HCT116 (cell line): ENCODE data around the gene GATB. TPM values are rescaled to one million over a fixed set of nuclear protein-coding genes. Genes with fewer than 3 reads are reported as not detected.

Experiments used
- ATAC-seq: fragments of 200-7000 bp; cut with Tn5 transposase; 2 replicates; pipeline ENCODE4 v1.9.1; 2020; ENCODE audit warnings: mild to moderate bottlenecking, moderate library complexity
- BruUV-seq: library from RNA; stranded (reverse); fragments of 400-500 nt; replicated peaks from 2 replicates; lab custom pipeline; 2021; lab: Mats Ljungman, UMichigan
- CTCF ChIA-PET: fragments of 300-600 bp; sonication (Branson Sonifier 250); formaldehyde crosslinking; loops from one replicate; lab custom pipeline; 2021; ENCODE audit warnings: antibody characterized with exemption; lab: Charles Lee
- POLR2A ChIA-PET: fragments of 300-600, 350-600 bp; sonication (Branson Sonifier 250); formaldehyde crosslinking; loops from one replicate; lab custom pipeline; 2021; ENCODE audit warnings: antibody characterized with exemption; lab: Charles Lee
- RAD21 ChIA-PET, 2 experiments: fragments of 300-600 bp; sonication (Branson Sonifier 250); formaldehyde crosslinking; loops; one replicate each; lab custom pipeline; 2023; ENCODE audit warnings: low total read pairs in 2 of 2; ENCODE audit not compliant: uncharacterized antibody in 2 of 2, unreplicated experiment in 2 of 2, low non-redundant PET in 1 of 2; lab: Charles Lee
- DNase-seq: peaks from one replicate; pipeline ENCODE4 v3.0.0-alpha.2; 2010; ENCODE audit warnings: low read depth, low spot score
- H2AFZ ChIP-seq: fragments of 200-600 bp; shearing (Covaris generic), sonication (generic); 2 replicates; pipeline ENCODE4 v1.6.1; 2017; ENCODE audit warnings: low read depth, mixed run types, mixed read lengths, antibody characterized with exemption, low read length; ENCODE audit not compliant: poor library complexity, severe bottlenecking
- H3K27ac ChIP-seq: 2 replicates; pipeline ENCODE4 v1.5.1; 2012; ENCODE audit warnings: low read depth, low read length
- H3K27me3 ChIP-seq: fragments of 200-600 bp; sonication (generic); 2 replicates; pipeline ENCODE4 v1.6.1; 2016; ENCODE audit warnings: mixed run types, low read length, mixed read lengths; ENCODE audit not compliant: insufficient read depth
- H3K36me3 ChIP-seq, 2 experiments: fragments of 200-500 bp in 1 of 2; fragments of 200-600 bp in 1 of 2; sonication (Bioruptor generic) in 1 of 2; sonication (generic) in 1 of 2; 2 replicates each; pipeline versions ENCODE4 v1.5.1 to v1.6.1; 2014 to 2016; ENCODE audit warnings: low read length in 2 of 2, inconsistent platforms in 1 of 2, mixed read lengths in 1 of 2, mixed run types in 1 of 2; ENCODE audit not compliant: insufficient read depth in 2 of 2, control insufficient read depth in 1 of 2
- H3K4me1 ChIP-seq, 2 experiments: fragments of 200-600 bp in 1 of 2; sonication (generic) in 1 of 2; 2 replicates each; pipeline versions ENCODE4 v1.5.1 to v1.6.1; 2012 to 2017; ENCODE audit warnings: low read length in 2 of 2, inconsistent platforms in 1 of 2, mild to moderate bottlenecking in 1 of 2, mixed read lengths in 1 of 2, mixed run types in 1 of 2, moderate library complexity in 1 of 2; ENCODE audit not compliant: insufficient read depth in 2 of 2, control insufficient read depth in 1 of 2
- H3K4me2 ChIP-seq: fragments of 200-600 bp; sonication (generic); 2 replicates; pipeline ENCODE4 v1.6.1; 2017; ENCODE audit warnings: mixed run types, low read length, mixed read lengths
- H3K4me3 ChIP-seq, 2 experiments: fragments of 200-600 bp in 1 of 2; sonication (generic) in 1 of 2; replicated peaks in 1 of 2; 2 replicates each; pipeline ENCODE4 v1.5.1; 2011 to 2016; ENCODE audit warnings: low read length in 2 of 2, control low read depth in 1 of 2, low read depth in 1 of 2, mild to moderate bottlenecking in 1 of 2, mixed read lengths in 1 of 2, mixed run types in 1 of 2
- H3K79me2 ChIP-seq: fragments of 200-600 bp; sonication (generic); 2 replicates; pipeline ENCODE4 v1.6.1; 2017; ENCODE audit warnings: mild to moderate bottlenecking, mixed run types, low read length, moderate library complexity, mixed read lengths; ENCODE audit not compliant: insufficient read depth
- H3K9ac ChIP-seq: fragments of 200-600 bp; sonication (generic); 2 replicates; pipeline ENCODE4 v1.6.1; 2016; ENCODE audit warnings: low read length, mixed read lengths
- H3K9me2 ChIP-seq: fragments of 200-600 bp; sonication (generic), shearing (Covaris generic); 2 replicates; pipeline ENCODE4 v1.6.1; 2017; ENCODE audit warnings: mixed run types, mild to moderate bottlenecking, moderate library complexity; ENCODE audit not compliant: insufficient read depth
- H3K9me3 ChIP-seq, 2 experiments: fragments of 200-500 bp in 1 of 2; fragments of 200-600 bp in 1 of 2; sonication (Bioruptor generic) in 1 of 2; sonication (generic) in 1 of 2; 2 replicates each; pipeline ENCODE4 v1.6.1; 2014 to 2017; ENCODE audit warnings: low read length in 2 of 2, mixed read lengths in 2 of 2, inconsistent platforms in 1 of 2, low read depth in 1 of 2, mild to moderate bottlenecking in 1 of 2, mixed run types in 1 of 2, moderate library complexity in 1 of 2; ENCODE audit not compliant: control insufficient read depth in 1 of 2, insufficient read depth in 1 of 2
- H4K20me1 ChIP-seq: fragments of 200-600 bp; sonication (generic), shearing (Covaris generic); 2 replicates; pipeline ENCODE4 v1.6.1; 2017; ENCODE audit warnings: mixed run types, mild to moderate bottlenecking, moderate library complexity; ENCODE audit not compliant: insufficient read depth
- EGR1 ChIP-seq: IDR thresholded peaks from 2 replicates; pipeline ENCODE4 v1.6.1; 2012; ENCODE audit warnings: low read depth
- ELF1 ChIP-seq: IDR thresholded peaks from 2 replicates; pipeline ENCODE4 v1.6.1; 2012; ENCODE audit warnings: low read depth, borderline replicate concordance
- EZH2phosphoT487 ChIP-seq: fragments of 200-600 bp; IDR thresholded peaks from 2 replicates; pipeline ENCODE4 v1.6.1; 2018; ENCODE audit warnings: antibody characterized with exemption, borderline replicate concordance
- FOSL1 ChIP-seq: IDR thresholded peaks from 2 replicates; pipeline ENCODE4 v1.6.1; 2012; ENCODE audit warnings: low read depth
- JUND ChIP-seq: IDR thresholded peaks from 2 replicates; pipeline ENCODE4 v1.6.1; 2012
- POLR2AphosphoS5 ChIP-seq: IDR thresholded peaks from 2 replicates; pipeline ENCODE4 v1.6.1; 2011; ENCODE audit warnings: mild to moderate bottlenecking, low read depth, low read length, moderate library complexity
- RAD21 ChIP-seq: IDR thresholded peaks from 2 replicates; pipeline ENCODE4 v1.6.1; 2012; ENCODE audit warnings: low read depth, mild to moderate bottlenecking
- SP1 ChIP-seq: IDR thresholded peaks from 2 replicates; pipeline ENCODE4 v1.6.1; 2012; ENCODE audit warnings: low read depth
- SRF ChIP-seq: IDR thresholded peaks from 2 replicates; pipeline ENCODE4 v1.6.1; 2012; ENCODE audit warnings: low read depth
- YY1 ChIP-seq: IDR thresholded peaks from 2 replicates; pipeline ENCODE4 v1.6.1; 2011; ENCODE audit warnings: low read length, low read depth, moderate library complexity, mild to moderate bottlenecking; ENCODE audit not compliant: insufficient replicate concordance; ENCODE audit errors: extremely low read depth
- ZFX ChIP-seq: fragments of 450-650 bp; IDR thresholded peaks from 2 replicates; pipeline ENCODE4 v1.6.1; 2017
- intact Hi-C: fragments of 100-400 bp; cut with micrococcal nuclease; formaldehyde crosslinking; loops from 2 replicates; pipeline ENCODE4 v1.10.0; 2022
- total RNA-seq: library from RNA; stranded (reverse); gene quantifications from one replicate; pipeline ENCODE4 v1.2.1, GENCODE V29; 2021; ENCODE audit not compliant: unreplicated experiment
- TF ChIP-seq, protein P1 (sequence below), 3 experiments: fragments of 200-600 bp in 1 of 3; sonication (generic) in 1 of 3; IDR thresholded peaks in 2 of 3; conservative IDR thresholded peaks in 1 of 3; 2 replicates each; pipeline ENCODE4 v1.5.1; 2012 to 2017; ENCODE audit warnings: low read depth in 2 of 3, low read length in 2 of 3, antibody characterized with exemption in 1 of 3, borderline replicate concordance in 1 of 3, control low read depth in 1 of 3, mild to moderate bottlenecking in 1 of 3, mixed read lengths in 1 of 3, mixed run types in 1 of 3, moderate library complexity in 1 of 3; ENCODE audit not compliant: insufficient read depth in 1 of 3
- TF ChIP-seq, protein P2 (sequence below): IDR thresholded peaks from 2 replicates; pipeline ENCODE4 v1.6.1; 2012; ENCODE audit warnings: low read depth
- TF ChIP-seq, protein P3 (sequence below): IDR thresholded peaks from 2 replicates; pipeline ENCODE4 v1.6.1; 2012

The GATB gene
- total RNA-seq, 1 experiment from 2014 or later = 29.3 TPM

DNA sequence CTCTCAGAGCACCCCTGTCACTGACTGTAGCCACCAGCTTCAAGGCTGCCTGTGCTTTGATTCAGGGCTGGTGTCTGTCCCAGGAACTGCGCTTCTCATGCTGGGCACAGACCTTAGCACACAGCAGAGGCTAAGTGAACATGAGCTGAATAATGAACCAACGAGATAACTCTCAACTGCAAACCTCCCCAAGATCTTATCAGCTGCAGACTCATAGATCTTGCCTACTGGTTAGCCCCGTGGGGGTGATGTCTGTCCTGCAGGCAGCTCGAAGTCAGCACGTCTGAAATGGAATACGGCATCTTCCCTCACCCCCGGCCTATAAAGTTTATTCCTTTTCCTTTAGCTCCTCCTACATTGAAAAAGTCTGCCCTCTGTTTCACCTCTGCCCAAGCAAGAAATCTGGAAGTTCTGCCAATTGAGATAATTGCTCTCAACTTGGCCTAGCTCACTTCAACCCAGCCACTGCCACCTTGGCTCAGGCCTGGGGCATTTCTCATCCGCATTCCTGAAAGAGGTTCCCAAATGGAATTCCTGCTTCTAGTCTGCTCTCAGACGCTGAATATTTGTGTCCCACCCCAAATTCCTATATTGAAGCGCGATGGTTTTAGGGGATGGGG, 73.7 kb downstream of the GATB start:
- intact Hi-C loops = no loop called here
- H3K9me3 ChIP-seq = no peaks in the 10 kb centered on the region
- no peaks in the 10 kb centered on the region for H4K20me1 ChIP-seq
- H2AFZ ChIP-seq = no peak overlapping the region
- H3K9me2 ChIP-seq = no peaks in the 10 kb centered on the region
- H3K4me1 ChIP-seq = no peaks in the 10 kb centered on the region
- CTCF ChIA-PET = no interaction called here
- no peak for TF ChIP-seq YY1
- TF ChIP-seq, protein P1, sequence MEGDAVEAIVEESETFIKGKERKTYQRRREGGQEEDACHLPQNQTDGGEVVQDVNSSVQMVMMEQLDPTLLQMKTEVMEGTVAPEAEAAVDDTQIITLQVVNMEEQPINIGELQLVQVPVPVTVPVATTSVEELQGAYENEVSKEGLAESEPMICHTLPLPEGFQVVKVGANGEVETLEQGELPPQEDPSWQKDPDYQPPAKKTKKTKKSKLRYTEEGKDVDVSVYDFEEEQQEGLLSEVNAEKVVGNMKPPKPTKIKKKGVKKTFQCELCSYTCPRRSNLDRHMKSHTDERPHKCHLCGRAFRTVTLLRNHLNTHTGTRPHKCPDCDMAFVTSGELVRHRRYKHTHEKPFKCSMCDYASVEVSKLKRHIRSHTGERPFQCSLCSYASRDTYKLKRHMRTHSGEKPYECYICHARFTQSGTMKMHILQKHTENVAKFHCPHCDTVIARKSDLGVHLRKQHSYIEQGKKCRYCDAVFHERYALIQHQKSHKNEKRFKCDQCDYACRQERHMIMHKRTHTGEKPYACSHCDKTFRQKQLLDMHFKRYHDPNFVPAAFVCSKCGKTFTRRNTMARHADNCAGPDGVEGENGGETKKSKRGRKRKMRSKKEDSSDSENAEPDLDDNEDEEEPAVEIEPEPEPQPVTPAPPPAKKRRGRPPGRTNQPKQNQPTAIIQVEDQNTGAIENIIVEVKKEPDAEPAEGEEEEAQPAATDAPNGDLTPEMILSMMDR (IDR thresholded peaks at IDR 0.05 in 2 of 3, conservative IDR thresholded peaks at IDR 0.05 in 1 of 3; ENCODE audit: borderline replicate concordance in 1 of 3, insufficient read depth in 1 of 3, low read depth in 2 of 3, low read length in 2 of 3) = no peak
- TF ChIP-seq EGR1 = no peak
- no peak for TF ChIP-seq POLR2AphosphoS5
- TF ChIP-seq EZH2phosphoT487 = no peak
- no peak overlapping the region for H3K9ac ChIP-seq
- no TSS peak for BruUV-seq
- POLR2A ChIA-PET = no interaction called here
- DNase-seq = no peak
- no peak for ATAC-seq
- RAD21 ChIA-PET = no interaction called here
- H3K4me3 ChIP-seq = no peak overlapping the region
- H3K4me2 ChIP-seq = no peak overlapping the region
- H3K27ac ChIP-seq = no peak overlapping the region
- no peaks in the 10 kb centered on the region for H3K36me3 ChIP-seq
- no peaks in the 10 kb centered on the region for H3K27me3 ChIP-seq
- no peaks in the 10 kb centered on the region for H3K79me2 ChIP-seq

DNA sequence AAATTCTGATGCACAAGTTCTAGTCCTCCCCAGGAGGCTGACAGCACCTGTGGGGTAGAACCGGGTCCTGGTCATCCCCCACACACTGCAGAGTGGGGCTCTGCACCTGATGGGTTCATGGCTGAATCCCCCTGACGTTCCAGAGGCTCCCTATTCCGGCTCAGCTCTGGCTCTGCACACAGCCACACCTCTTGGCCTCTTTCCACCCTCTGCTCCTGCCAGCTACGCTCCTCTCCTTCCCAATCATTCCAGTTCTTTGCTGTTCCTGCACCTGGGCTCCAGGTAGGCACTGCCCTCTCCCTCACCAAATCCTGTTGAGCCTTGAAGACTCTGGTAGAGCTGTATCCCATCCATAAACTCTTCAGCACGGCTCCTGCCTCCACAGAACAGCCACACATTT, 75.5 kb downstream of the GATB start:
- BruUV-seq = no TSS peak
- DNase-seq = no peak
- Histone ChIP-seq H3K27me3 (no peaks in the 10 kb centered on the region), H3K9ac (no peak overlapping the region), H3K27ac (no peak overlapping the region), H3K4me3 (no peak overlapping the region), H3K36me3 (no peaks in the 10 kb centered on the region), H3K9me3 (no peaks in the 10 kb centered on the region), H3K9me2 (no peaks in the 10 kb centered on the region), H4K20me1 (no peaks in the 10 kb centered on the region), H2AFZ (no peak overlapping the region), H3K4me2 (no peak overlapping the region), H3K79me2 (no peaks in the 10 kb centered on the region), H3K4me1 (no peaks in the 10 kb centered on the region)
- RAD21 ChIA-PET = no interaction called here
- intact Hi-C loops = no loop called here
- CTCF ChIA-PET = no interaction called here
- ATAC-seq = no peak
- POLR2A ChIA-PET = no interaction called here
- TF ChIP-seq SP1 = no peak
- no peak for TF ChIP-seq EZH2phosphoT487
- no peak for TF ChIP-seq ELF1
- no peak for TF ChIP-seq ZFX
- TF ChIP-seq, protein P2, sequence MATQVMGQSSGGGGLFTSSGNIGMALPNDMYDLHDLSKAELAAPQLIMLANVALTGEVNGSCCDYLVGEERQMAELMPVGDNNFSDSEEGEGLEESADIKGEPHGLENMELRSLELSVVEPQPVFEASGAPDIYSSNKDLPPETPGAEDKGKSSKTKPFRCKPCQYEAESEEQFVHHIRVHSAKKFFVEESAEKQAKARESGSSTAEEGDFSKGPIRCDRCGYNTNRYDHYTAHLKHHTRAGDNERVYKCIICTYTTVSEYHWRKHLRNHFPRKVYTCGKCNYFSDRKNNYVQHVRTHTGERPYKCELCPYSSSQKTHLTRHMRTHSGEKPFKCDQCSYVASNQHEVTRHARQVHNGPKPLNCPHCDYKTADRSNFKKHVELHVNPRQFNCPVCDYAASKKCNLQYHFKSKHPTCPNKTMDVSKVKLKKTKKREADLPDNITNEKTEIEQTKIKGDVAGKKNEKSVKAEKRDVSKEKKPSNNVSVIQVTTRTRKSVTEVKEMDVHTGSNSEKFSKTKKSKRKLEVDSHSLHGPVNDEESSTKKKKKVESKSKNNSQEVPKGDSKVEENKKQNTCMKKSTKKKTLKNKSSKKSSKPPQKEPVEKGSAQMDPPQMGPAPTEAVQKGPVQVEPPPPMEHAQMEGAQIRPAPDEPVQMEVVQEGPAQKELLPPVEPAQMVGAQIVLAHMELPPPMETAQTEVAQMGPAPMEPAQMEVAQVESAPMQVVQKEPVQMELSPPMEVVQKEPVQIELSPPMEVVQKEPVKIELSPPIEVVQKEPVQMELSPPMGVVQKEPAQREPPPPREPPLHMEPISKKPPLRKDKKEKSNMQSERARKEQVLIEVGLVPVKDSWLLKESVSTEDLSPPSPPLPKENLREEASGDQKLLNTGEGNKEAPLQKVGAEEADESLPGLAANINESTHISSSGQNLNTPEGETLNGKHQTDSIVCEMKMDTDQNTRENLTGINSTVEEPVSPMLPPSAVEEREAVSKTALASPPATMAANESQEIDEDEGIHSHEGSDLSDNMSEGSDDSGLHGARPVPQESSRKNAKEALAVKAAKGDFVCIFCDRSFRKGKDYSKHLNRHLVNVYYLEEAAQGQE = no peak
- no peak for TF ChIP-seq FOSL1
- no peak for TF ChIP-seq RAD21
- no peak for TF ChIP-seq POLR2AphosphoS5
- TF ChIP-seq YY1 = no peak
- TF ChIP-seq JUND = no peak
- TF ChIP-seq SRF = no peak
- TF ChIP-seq, protein P3, sequence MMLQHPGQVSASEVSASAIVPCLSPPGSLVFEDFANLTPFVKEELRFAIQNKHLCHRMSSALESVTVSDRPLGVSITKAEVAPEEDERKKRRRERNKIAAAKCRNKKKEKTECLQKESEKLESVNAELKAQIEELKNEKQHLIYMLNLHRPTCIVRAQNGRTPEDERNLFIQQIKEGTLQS = no peak
